HG02943 (cell line): Measurements from ENCODE around the gene OR52E8.

Experiments
- ATAC-seq: cut with Tn5 transposase; IDR thresholded peaks from one replicate; pipeline ENCODE4 v1.9.1; 2021; ENCODE audit warnings: mild to moderate bottlenecking, low read depth, moderate library complexity; ENCODE audit not compliant: unreplicated experiment

Gene OR52E8

GRCh38 chr11:5857590-5857989 is at the start of gene OR52E8:
OR52E8 (minus strand) TSS chr11:5857690; CDS start chr11:5857690, 0 bp downstream.
- no peak for ATAC-seq

GRCh38 chr11:5899534-5899933 is 42.0 kb upstream of the OR52E8 start:
- no peak for ATAC-seq

DNA sequence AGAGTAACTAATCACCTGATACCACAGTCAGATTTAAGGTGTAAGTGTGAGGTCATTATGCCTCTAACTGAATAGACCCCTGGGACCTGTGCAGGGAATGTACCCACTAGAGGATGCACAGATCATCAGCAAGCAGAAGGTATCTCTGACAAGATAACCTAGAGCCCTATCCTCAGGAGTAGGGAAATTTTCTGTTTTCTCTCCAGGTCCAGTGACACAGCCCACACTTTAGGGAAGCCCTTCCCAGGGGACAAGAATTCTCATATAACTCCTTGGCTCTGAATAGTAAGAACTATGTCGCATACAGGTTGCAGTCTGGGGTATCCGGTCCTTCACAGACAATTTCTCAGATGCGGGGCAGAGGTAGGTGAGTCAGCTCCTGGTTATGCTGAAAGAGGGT is 35.4 kb upstream of the OR52E8 start, which contains the start of gene OR52E5:
OR52E5 (plus strand) TSS at position 301 of the 400 bp plus-strand sequence. CDS start 7,569 bp downstream, outside the sequence.
- ATAC-seq, result no peak

DNA sequence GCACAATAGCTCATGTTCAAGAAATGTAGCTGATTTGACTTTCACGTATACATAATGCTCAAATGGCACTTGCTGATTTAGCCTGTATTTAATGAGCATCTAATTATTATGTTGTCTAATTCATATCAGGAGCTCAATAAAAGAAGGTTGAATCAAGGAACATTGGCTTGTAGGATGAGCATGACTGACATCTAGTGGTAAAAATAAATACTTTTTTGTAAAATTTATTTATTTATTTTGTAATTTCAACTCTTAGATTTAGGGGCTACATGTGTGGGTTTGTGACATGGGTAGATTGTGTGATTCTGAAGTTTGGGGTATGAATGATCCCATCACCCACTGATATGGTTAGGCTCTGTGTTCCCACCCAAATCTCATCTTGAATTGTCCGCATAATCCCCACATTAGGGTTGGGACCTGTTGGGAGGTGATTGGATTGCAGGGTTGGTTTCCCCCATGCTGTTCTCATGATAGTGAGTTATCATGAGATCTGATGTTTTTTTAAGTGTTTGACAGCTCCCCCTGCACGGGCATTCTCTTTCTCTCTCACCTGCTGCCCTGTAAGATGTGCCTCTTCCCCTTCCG is 33.8 kb upstream of the OR52E8 start:
- ATAC-seq, result no peak

DNA sequence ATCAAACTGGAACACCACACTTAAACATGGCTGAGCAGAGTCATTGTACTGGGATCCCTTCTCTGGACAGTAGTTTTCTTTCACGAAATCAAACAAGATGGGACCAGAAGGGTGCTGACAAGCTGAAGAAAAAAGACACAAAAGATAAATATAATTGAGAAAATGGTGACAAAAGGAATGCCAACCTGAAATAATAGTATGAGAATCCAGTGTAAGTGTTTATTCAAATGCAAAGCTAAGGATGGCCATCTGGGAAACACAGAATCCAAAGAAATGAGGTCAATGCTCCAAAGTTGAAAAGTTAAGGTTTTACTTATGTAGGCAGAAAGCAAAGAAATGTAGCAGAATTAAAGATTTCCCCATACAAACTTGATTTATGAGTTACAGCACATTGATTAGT is 30.2 kb upstream of the OR52E8 start:
- ATAC-seq, result no peak

GRCh38 chr11:5887172-5887571 is 29.7 kb upstream of the OR52E8 start:
- ATAC-seq, result no peak

DNA sequence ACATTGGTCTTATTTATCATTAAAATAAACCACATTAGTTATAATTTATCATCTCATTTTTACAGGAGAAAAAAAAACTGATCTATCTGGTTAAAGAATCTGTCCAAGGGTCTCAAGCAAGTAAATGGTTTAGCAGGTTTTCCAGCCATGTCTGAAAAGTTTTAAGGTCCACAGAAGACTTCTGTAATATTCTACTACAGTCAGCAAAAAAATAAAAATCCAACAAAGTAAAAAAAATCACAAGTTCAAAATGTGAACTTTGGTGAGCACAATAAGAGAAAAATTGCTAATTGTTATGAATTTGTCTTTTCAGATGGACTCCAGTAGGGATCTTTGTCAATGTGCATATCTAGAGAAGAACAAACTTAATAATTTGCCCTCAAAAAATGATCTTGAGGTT is 24.3 kb upstream of the OR52E8 start:
- ATAC-seq, result no peak

DNA sequence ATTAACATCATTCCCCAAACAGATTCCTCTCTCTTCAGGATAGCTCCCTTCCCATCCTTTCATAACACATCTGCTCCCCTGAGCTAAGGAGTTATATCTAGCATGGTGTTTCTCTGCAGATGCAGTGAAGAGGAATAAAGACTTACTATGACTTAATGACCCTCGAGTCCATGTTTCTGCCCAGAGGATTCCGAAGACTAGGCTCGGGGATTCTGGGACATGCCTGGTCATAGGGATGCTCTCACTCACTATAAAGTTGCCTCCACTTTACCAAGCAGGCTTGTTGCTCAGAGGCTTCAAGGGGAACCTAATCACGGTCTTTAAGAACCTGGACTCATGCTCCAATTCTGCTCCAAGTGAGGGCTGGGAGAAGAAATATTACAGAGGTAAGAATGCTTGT is 22.8 kb upstream of the OR52E8 start, which contains the start of gene OR52E4:
OR52E4 (plus strand) TSS at position 301 of the 400 bp plus-strand sequence. CDS start 3,664 bp downstream, outside the sequence.
- ATAC-seq, result no peak

DNA sequence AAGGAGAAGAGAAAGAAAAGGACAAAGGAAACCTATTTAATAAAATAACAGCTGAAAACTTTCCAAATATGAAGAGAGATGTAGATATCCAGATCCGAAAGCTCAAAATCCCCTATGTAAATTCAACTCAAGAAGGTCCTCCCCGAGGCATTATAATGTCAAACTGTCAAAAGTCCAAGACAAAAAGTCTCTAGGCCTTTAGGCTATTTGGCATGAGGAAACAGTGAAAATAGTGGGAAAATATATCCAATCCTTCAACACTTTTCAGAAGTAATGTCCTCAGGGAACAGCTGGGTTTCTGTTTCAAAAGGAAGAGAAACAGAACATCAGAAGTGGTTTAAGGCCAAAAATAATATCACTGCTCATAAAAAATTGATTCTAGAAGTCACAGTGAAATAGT is 21.1 kb upstream of the OR52E8 start:
- ATAC-seq, result no peak

- ATAC-seq, result no peak
These were observed 8.3 kb upstream of the OR52E8 start for GRCh38 chr11:5865826-5866225.

- no peak for ATAC-seq
These were observed 6.5 kb downstream of the OR52E8 start for GRCh38 chr11:5851002-5851401.

GRCh38 chr11:5847711-5848110 is 9.8 kb downstream of the OR52E8 start:
- no peak for ATAC-seq

- ATAC-seq, result no peak
These were observed 10.8 kb downstream of the OR52E8 start for GRCh38 chr11:5846701-5847100.

DNA sequence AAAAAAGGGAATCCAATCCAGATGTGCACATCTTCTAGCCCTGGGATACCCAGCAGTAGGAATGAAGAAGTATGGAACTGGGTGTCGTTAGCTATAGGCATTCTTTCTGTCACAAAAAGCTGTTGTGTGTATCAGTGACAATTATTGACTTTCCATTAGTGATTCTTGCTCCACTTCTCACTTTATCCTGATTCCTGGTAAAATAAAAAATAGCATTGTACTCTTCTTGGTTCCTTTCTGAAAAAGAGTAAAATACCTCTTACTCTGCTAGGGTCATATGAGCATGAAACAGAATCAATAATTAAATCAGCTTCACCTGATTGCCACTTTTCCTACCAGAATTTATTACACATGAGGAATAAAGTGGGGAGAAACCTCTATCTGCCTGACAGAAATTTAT is 15.7 kb downstream of the OR52E8 start, which contains the start of gene OR52E6:
OR52E6 (minus strand) TSS at position 101 of the 400 bp plus-strand sequence; CDS start at position 101, 0 bp downstream.
- no peak for ATAC-seq

- ATAC-seq, result no peak
These were observed 19.8 kb downstream of the OR52E8 start for GRCh38 chr11:5837695-5838094.

DNA sequence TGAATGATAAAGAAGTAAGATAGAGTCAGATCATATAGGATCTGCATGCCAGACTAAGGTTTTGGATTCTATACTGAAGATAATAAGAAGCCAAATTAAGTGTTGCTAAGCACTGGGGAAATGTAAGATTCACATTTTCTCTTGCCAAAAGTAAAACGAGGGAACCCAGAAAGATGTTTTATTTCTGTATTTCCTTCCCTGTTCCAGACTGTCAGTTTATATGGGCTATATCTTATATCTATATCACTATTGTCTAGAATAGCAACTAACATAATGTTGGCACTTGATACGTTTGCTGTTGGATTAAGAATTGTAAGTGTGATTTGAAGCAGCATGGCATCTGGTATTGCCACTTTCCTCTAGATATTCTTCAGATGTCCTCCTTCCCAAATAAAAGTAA is 24.0 kb downstream of the OR52E8 start:
- no peak for ATAC-seq

GRCh38 chr11:5831196-5831829 is 26.2 kb downstream of the OR52E8 start:
- ATAC-seq, result no peak

DNA sequence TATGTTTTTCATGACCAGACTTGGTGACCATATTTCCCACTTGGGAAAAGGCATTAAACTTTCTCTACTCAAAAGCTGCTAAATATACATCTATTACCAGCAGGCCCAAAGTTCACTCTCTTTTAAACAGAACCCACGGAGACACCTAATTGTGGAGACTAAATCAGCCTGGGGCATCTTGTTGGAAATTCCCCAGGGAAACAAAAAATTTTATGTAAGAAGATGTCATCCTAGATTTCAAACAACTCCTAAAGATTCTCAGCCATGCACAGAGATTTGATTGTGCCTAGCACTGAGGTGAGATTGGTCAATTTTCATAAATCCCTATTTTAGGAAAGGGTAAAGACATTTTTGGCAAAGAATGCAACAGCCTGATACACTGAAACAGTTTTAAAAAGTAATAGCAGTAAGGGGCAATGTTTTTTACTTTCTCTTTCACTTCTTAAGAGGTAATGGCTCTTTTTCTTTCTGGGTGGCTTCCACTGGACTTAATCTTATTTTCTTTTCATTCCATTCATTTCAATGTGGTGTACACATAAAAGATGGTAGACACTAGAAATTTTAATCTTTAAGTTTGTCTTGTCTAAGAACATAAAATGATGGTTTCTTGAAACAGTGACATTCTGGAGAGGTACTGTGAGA is 39.1 kb downstream of the OR52E8 start:
- ATAC-seq, result no peak

DNA sequence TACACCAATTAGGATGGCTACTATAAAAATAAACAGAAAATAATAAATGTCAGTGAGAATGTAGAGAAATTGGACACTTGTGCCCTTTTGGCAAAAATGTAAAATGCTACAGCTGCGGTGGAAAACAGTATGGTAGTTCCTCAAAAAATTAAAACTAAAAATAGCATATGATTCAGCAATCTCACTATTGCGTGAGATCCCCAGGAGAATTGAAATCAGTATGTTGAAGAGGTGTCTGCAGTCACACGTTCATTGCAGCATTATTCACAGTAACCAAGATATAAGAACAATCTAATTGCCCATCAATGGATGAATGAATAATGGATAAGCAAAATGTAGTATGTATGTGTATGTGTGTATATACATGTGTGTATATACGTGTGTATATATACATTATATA is 42.0 kb downstream of the OR52E8 start:
- no peak for ATAC-seq

DNA sequence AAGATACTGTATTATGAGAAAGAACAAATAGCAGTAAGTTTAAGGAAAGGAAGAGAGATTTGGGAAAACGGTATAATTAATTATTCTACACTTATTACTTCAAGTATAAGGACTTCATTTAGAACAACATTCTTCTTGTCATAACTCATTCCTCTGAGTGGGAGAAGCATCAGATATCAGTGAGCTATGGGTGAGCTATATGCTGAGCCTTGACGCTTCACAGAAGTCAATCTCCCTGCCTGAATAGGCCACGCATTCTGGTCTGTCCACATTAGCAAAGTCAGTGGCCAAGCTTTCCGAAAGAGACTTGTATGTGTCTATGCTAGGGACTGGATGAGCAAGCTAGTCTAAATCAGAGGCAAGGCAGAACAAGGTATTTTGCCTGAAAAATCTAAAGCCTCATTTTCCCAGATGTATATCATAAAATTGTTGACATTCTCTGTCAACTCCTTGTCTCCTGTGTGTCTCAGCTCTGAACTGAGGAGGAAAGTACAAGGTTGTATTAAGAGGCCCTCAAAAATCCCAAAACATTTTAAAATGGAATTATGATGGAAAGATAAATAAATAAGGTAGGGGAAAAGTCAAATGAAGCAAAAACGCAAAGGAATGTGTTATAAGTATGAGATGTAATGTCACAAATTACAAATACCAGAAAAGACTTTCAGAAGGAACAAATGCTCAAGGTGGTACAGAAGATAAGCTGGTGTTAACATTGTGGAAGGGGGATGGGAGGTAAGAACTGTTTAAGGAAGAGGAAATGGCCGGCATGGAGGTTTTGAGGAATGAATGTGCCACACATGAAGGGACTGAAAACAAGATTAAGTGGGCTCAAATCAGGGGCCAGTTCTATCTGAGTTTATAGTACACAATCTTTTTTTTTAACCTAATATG is 47.3 kb downstream of the OR52E8 start:
- ATAC-seq, result no peak

GRCh38 chr11:5809122-5809519 is 48.4 kb downstream of the OR52E8 start:
- ATAC-seq, result peak; percentile 27
